T-helper 1 cell treated with Interleukin-12 subunit alpha and Interleukin-12 subunit beta and Interleukin-4 antibody, amounts not matched to agents 30 μg/mL and 1 μg/mL, for 36 hours (primary cell): ENCODE data around the gene SPSB3.
A peak's percentile ranks its signal among the peaks of the same experiment; 100 is the strongest.

Source experiments
- H3K27ac Mint-ChIP-seq: one replicate; pipeline ENCODE4 v1.8.0; 2021; ENCODE audit warnings: mild to moderate bottlenecking, mixed read lengths
- H3K27me3 Mint-ChIP-seq: one replicate; pipeline ENCODE4 v1.8.0; 2021; ENCODE audit warnings: low read depth, mixed read lengths
- H3K36me3 Mint-ChIP-seq: one replicate; pipeline ENCODE4 v1.8.0; 2021; ENCODE audit warnings: low read depth, mixed read lengths
- H3K4me1 Mint-ChIP-seq: one replicate; pipeline ENCODE4 v1.8.0; 2021; ENCODE audit warnings: low read depth, mixed read lengths
- H3K4me3 Mint-ChIP-seq: one replicate; pipeline ENCODE4 v1.8.0; 2021; ENCODE audit warnings: mild to moderate bottlenecking, moderate library complexity, mixed read lengths
- H3K9me3 Mint-ChIP-seq: one replicate; pipeline ENCODE4 v1.8.0; 2021; ENCODE audit warnings: mixed read lengths

SPSB3 gene

GRCh38 chr16:1769402-1770300, 12.7 kb downstream of the SPSB3 start:
- Mint-ChIP-seq H3K36me3 (peaks cover 13% of the 10 kb centered on the region), H3K27me3 (no peaks in the 10 kb centered on the region), H3K4me1 (peaks cover 4% of the 10 kb centered on the region), H3K4me3 (peak overlapping the region; percentile 79), H3K27ac (peak overlapping the region; percentile 55), H3K9me3 (no peaks in the 10 kb centered on the region)

- no peaks in the 10 kb centered on the region for H3K27me3 Mint-ChIP-seq
- no peak overlapping the region for H3K27ac Mint-ChIP-seq
- no peaks in the 10 kb centered on the region for H3K9me3 Mint-ChIP-seq
- H3K4me3 Mint-ChIP-seq: no peak overlapping the region
- H3K36me3 Mint-ChIP-seq: peaks cover 13% of the 10 kb centered on the region
- peaks cover 4% of the 10 kb centered on the region for H3K4me1 Mint-ChIP-seq
These were observed 13.5 kb downstream of the SPSB3 start for GRCh38 chr16:1768767-1769401.

GRCh38 chr16:1768061-1768766, 14.2 kb downstream of the SPSB3 start:
- Mint-ChIP-seq H3K27me3 (no peaks in the 10 kb centered on the region), H3K4me3 (no peak overlapping the region), H3K4me1 (peaks cover 4% of the 10 kb centered on the region), H3K9me3 (no peaks in the 10 kb centered on the region), H3K27ac (no peak overlapping the region), H3K36me3 (peaks cover 13% of the 10 kb centered on the region)

GRCh38 chr16:1767116-1767994, 15.0 kb downstream of the SPSB3 start:
- H3K27me3 Mint-ChIP-seq: no peaks in the 10 kb centered on the region
- no peak overlapping the region for H3K4me3 Mint-ChIP-seq
- H3K27ac Mint-ChIP-seq: no peak overlapping the region
- no peaks in the 10 kb centered on the region for H3K9me3 Mint-ChIP-seq
- peaks cover 11% of the 10 kb centered on the region for H3K36me3 Mint-ChIP-seq
- peaks cover 3% of the 10 kb centered on the region for H3K4me1 Mint-ChIP-seq

GRCh38 chr16:1766701-1767100, 15.7 kb downstream of the SPSB3 start:
- H3K9me3 Mint-ChIP-seq: no peaks in the 10 kb centered on the region
- no peaks in the 10 kb centered on the region for H3K27me3 Mint-ChIP-seq
- no peak overlapping the region for H3K4me3 Mint-ChIP-seq
- peaks cover 5% of the 10 kb centered on the region for H3K36me3 Mint-ChIP-seq
- no peak overlapping the region for H3K27ac Mint-ChIP-seq
- no peaks in the 10 kb centered on the region for H3K4me1 Mint-ChIP-seq

- no peak overlapping the region for H3K4me3 Mint-ChIP-seq
- no peaks in the 10 kb centered on the region for H3K4me1 Mint-ChIP-seq
- H3K27ac Mint-ChIP-seq: no peak overlapping the region
These were observed 16.1 kb downstream of the SPSB3 start for GRCh38 chr16:1766231-1766630.

GRCh38 chr16:1765826-1766225, 16.5 kb downstream of the SPSB3 start:
- Mint-ChIP-seq H3K27me3 (no peaks in the 10 kb centered on the region), H3K4me3 (no peak overlapping the region), H3K36me3 (peaks cover 11% of the 10 kb centered on the region), H3K27ac (no peak overlapping the region), H3K9me3 (no peaks in the 10 kb centered on the region), H3K4me1 (no peaks in the 10 kb centered on the region)

More at GRCh38 chr16:1766231-1766630, 16.1 kb downstream of the SPSB3 start:
- Mint-ChIP-seq H3K9me3 (no peaks in the 10 kb centered on the region), H3K36me3 (peaks cover 9% of the 10 kb centered on the region), H3K27me3 (no peaks in the 10 kb centered on the region)

- Mint-ChIP-seq H3K27ac (no peak overlapping the region), H3K9me3 (no peaks in the 10 kb centered on the region), H3K27me3 (no peaks in the 10 kb centered on the region), H3K4me1 (no peaks in the 10 kb centered on the region), H3K4me3 (no peak overlapping the region), H3K36me3 (peaks cover 9% of the 10 kb centered on the region)
These were observed 17.4 kb downstream of the SPSB3 start for GRCh38 chr16:1764971-1765370.

GRCh38 chr16:1763521-1764511, 18.6 kb downstream of the SPSB3 start:
- H3K36me3 Mint-ChIP-seq: peaks cover 10% of the 10 kb centered on the region

GRCh38 chr16:1762879-1763520, 19.4 kb downstream of the SPSB3 start:
- Mint-ChIP-seq H3K4me3 (no peak overlapping the region), H3K9me3 (no peaks in the 10 kb centered on the region), H3K36me3 (peaks cover 11% of the 10 kb centered on the region), H3K27me3 (no peaks in the 10 kb centered on the region), H3K27ac (no peak overlapping the region), H3K4me1 (no peaks in the 10 kb centered on the region)

More at GRCh38 chr16:1763521-1764511, 18.6 kb downstream of the SPSB3 start:
- no peak overlapping the region for H3K27ac Mint-ChIP-seq
- H3K4me1 Mint-ChIP-seq: no peaks in the 10 kb centered on the region
- no peaks in the 10 kb centered on the region for H3K27me3 Mint-ChIP-seq
- no peak overlapping the region for H3K4me3 Mint-ChIP-seq
- no peaks in the 10 kb centered on the region for H3K9me3 Mint-ChIP-seq

- Mint-ChIP-seq H3K27ac (no peak overlapping the region), H3K4me1 (no peaks in the 10 kb centered on the region), H3K36me3 (peaks cover 11% of the 10 kb centered on the region), H3K27me3 (no peaks in the 10 kb centered on the region), H3K9me3 (no peaks in the 10 kb centered on the region), H3K4me3 (no peak overlapping the region)
These were observed 20.0 kb downstream of the SPSB3 start for GRCh38 chr16:1762196-1762878.

GRCh38 chr16:1761751-1762150, 20.6 kb downstream of the SPSB3 start:
- Mint-ChIP-seq H3K4me3 (no peak overlapping the region), H3K27me3 (no peaks in the 10 kb centered on the region), H3K36me3 (peaks cover 9% of the 10 kb centered on the region), H3K9me3 (no peaks in the 10 kb centered on the region), H3K4me1 (peaks cover 1% of the 10 kb centered on the region), H3K27ac (no peak overlapping the region)
